WTC11 (cell line): Measurements from ENCODE around the gene MYLK. TPM values are rescaled to one million over a fixed set of nuclear protein-coding genes. Genes with fewer than 3 reads are reported as not detected.

Experiments used
- ATAC-seq: fragments of 200-7000 bp; cut with Tn5 transposase; 2 replicates; pipeline ENCODE4 v1.10.0; 2021; ENCODE audit warnings: mild to moderate bottlenecking, moderate library complexity
- CTCF ChIA-PET: fragments of 300-600 bp; sonication (Branson Sonifier 250); formaldehyde crosslinking; loops from one replicate; lab custom pipeline; 2021; ENCODE audit warnings: antibody characterized with exemption; lab: Charles Lee
- POLR2A ChIA-PET: fragments of 350-600 bp; sonication (Branson Sonifier 250); formaldehyde crosslinking; loops from one replicate; lab custom pipeline; 2021; ENCODE audit warnings: antibody characterized with exemption; lab: Charles Lee
- DNase-seq: peaks from one replicate; pipeline ENCODE4 v3.0.0; 2021; ENCODE audit warnings: low spot score
- H3K27ac Mint-ChIP-seq: 2 replicates; pipeline ENCODE4 v1.8.0; 2021; ENCODE audit warnings: mixed read lengths
- H3K27me3 Mint-ChIP-seq: 2 replicates; pipeline ENCODE4 v1.8.0; 2021; ENCODE audit warnings: low read depth, mild to moderate bottlenecking, moderate library complexity, mixed read lengths
- H3K36me3 Mint-ChIP-seq: 2 replicates; pipeline ENCODE4 v1.8.0; 2021; ENCODE audit warnings: mixed read lengths
- H3K4me1 Mint-ChIP-seq: 2 replicates; pipeline ENCODE4 v1.8.0; 2022; ENCODE audit warnings: mixed read lengths
- H3K4me3 Mint-ChIP-seq: 2 replicates; pipeline ENCODE4 v1.8.0; 2021; ENCODE audit warnings: mild to moderate bottlenecking, moderate library complexity, mixed read lengths
- H3K9me3 Mint-ChIP-seq: 2 replicates; pipeline ENCODE4 v1.8.0; 2021; ENCODE audit warnings: mixed read lengths
- JUN ChIP-seq: sonication (generic); formaldehyde crosslinking; IDR thresholded peaks from 2 replicates; pipeline ENCODE4 v1.8.0; 2023; ENCODE audit warnings: mild to moderate bottlenecking, missing genetic modification reagents
- NR2C2 ChIP-seq: sonication (generic); formaldehyde crosslinking; IDR thresholded peaks from 2 replicates; pipeline ENCODE4 v1.8.0; 2022; ENCODE audit warnings: mild to moderate bottlenecking, missing genetic modification reagents
- OVOL2 ChIP-seq: fragments of 250-450 bp; sonication (Bioruptor Pico); IDR thresholded peaks from 2 replicates; pipeline ENCODE4 v1.9.0; 2021; ENCODE audit warnings: mild to moderate bottlenecking, borderline replicate concordance
- RELA ChIP-seq: sonication (generic); formaldehyde crosslinking; IDR thresholded peaks from 2 replicates; pipeline ENCODE4 v1.8.1; 2022; ENCODE audit warnings: missing genetic modification reagents, mild to moderate bottlenecking, borderline replicate concordance
- ZNF219 ChIP-seq: sonication (generic); formaldehyde crosslinking; IDR thresholded peaks from 2 replicates; pipeline ENCODE4 v1.8.0; 2023; ENCODE audit warnings: missing genetic modification reagents, mild to moderate bottlenecking, borderline replicate concordance
- ZNF532 ChIP-seq: fragments of 250-450 bp; sonication (Bioruptor Pico); IDR thresholded peaks from 2 replicates; pipeline ENCODE4 v1.9.0; 2021; ENCODE audit warnings: mild to moderate bottlenecking, borderline replicate concordance
- ZSCAN18 ChIP-seq: fragments of 250-450 bp; sonication (Bioruptor Pico); IDR thresholded peaks from 2 replicates; pipeline ENCODE4 v2.1.2; 2022; ENCODE audit warnings: mild to moderate bottlenecking, moderate library complexity
- total RNA-seq: library from RNA; stranded (reverse); gene quantifications from 3 replicates; pipeline ENCODE4 v1.2.3, GENCODE V29; 2021
- TF ChIP-seq, protein P1 (sequence below): sonication (generic); formaldehyde crosslinking; IDR thresholded peaks from 2 replicates; pipeline ENCODE4 v1.8.0; 2022; ENCODE audit warnings: mild to moderate bottlenecking, missing genetic modification reagents
- TF ChIP-seq, protein P2 (sequence below): sonication (generic); formaldehyde crosslinking; IDR thresholded peaks from 2 replicates; pipeline ENCODE4 v1.8.1; 2022; ENCODE audit warnings: low read depth, mild to moderate bottlenecking, moderate library complexity, missing genetic modification reagents, borderline replicate concordance
- TF ChIP-seq, protein P3 (sequence below): fragments of 250-450 bp; sonication (Bioruptor Pico); IDR thresholded peaks from 2 replicates; pipeline ENCODE4 v1.9.0; 2021; ENCODE audit warnings: mild to moderate bottlenecking

Gene MYLK
- total RNA-seq, 1 experiment from 2014 or later = 10.4 TPM

GRCh38 chr3:123767009-123767372, 117.1 kb downstream of the MYLK start (continued):
- no peak for TF ChIP-seq ZNF532 (CRISPR knock-in tag)

- ATAC-seq (peak; percentile 87), DNase-seq (no peak)
- Mint-ChIP-seq H3K4me3 (no peak overlapping the region), H3K9me3 (no peaks in the 10 kb centered on the region), H3K36me3 (no peaks in the 10 kb centered on the region), H3K27me3 (no peaks in the 10 kb centered on the region), H3K27ac (no peak overlapping the region), H3K4me1 (peaks cover 14% of the 10 kb centered on the region)
- ChIA-PET CTCF (interaction anchor here (1.3 to 2.4 kb wide), 2 partner anchors 21 to 43 kb away, joined by 3 to 13 read pairs; no protein-coding TSS in a partner anchor), POLR2A (interaction anchor here (0.6 kb wide), 1 partner anchor 12 kb away, joined by 3 read pairs; no protein-coding TSS in a partner anchor)
- no peak for TF ChIP-seq ZNF219 (CRISPR knock-in tag)
- TF ChIP-seq, protein P1, sequence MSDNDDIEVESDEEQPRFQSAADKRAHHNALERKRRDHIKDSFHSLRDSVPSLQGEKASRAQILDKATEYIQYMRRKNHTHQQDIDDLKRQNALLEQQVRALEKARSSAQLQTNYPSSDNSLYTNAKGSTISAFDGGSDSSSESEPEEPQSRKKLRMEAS = 0 out of 2 replicates have a peak, but pooled peaks have one; percentile 30
Observed at GRCh38 chr3:123766193-123767008, 117.7 kb downstream of the MYLK start.

GRCh38 chr3:123765475-123766128, 118.5 kb downstream of the MYLK start:
- Mint-ChIP-seq H3K27me3 (no peaks in the 10 kb centered on the region), H3K4me1 (peaks cover 14% of the 10 kb centered on the region), H3K27ac (no peak overlapping the region), H3K9me3 (no peaks in the 10 kb centered on the region), H3K36me3 (no peaks in the 10 kb centered on the region), H3K4me3 (no peak overlapping the region)
- TF ChIP-seq, protein P2, sequence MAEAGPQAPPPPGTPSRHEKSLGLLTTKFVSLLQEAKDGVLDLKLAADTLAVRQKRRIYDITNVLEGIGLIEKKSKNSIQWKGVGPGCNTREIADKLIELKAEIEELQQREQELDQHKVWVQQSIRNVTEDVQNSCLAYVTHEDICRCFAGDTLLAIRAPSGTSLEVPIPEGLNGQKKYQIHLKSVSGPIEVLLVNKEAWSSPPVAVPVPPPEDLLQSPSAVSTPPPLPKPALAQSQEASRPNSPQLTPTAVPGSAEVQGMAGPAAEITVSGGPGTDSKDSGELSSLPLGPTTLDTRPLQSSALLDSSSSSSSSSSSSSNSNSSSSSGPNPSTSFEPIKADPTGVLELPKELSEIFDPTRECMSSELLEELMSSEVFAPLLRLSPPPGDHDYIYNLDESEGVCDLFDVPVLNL (CRISPR knock-in tag) = no peak
- TF ChIP-seq RELA (CRISPR knock-in tag) = no peak
- no peak for TF ChIP-seq NR2C2 (CRISPR knock-in tag)
- no peak for TF ChIP-seq JUN
- TF ChIP-seq, protein P3, sequence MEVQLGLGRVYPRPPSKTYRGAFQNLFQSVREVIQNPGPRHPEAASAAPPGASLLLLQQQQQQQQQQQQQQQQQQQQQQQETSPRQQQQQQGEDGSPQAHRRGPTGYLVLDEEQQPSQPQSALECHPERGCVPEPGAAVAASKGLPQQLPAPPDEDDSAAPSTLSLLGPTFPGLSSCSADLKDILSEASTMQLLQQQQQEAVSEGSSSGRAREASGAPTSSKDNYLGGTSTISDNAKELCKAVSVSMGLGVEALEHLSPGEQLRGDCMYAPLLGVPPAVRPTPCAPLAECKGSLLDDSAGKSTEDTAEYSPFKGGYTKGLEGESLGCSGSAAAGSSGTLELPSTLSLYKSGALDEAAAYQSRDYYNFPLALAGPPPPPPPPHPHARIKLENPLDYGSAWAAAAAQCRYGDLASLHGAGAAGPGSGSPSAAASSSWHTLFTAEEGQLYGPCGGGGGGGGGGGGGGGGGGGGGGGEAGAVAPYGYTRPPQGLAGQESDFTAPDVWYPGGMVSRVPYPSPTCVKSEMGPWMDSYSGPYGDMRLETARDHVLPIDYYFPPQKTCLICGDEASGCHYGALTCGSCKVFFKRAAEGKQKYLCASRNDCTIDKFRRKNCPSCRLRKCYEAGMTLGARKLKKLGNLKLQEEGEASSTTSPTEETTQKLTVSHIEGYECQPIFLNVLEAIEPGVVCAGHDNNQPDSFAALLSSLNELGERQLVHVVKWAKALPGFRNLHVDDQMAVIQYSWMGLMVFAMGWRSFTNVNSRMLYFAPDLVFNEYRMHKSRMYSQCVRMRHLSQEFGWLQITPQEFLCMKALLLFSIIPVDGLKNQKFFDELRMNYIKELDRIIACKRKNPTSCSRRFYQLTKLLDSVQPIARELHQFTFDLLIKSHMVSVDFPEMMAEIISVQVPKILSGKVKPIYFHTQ (CRISPR knock-in tag) = no peak
- TF ChIP-seq OVOL2 = no peak
- no peak for TF ChIP-seq ZSCAN18 (CRISPR knock-in tag)
- no peak for TF ChIP-seq ZNF532 (CRISPR knock-in tag)
- ATAC-seq (no peak), DNase-seq (no peak)
- CTCF ChIA-PET = interaction anchor here (2.4 kb wide), 1 partner anchor 42 kb away, joined by 13 read pairs; no protein-coding TSS in a partner anchor
- POLR2A ChIA-PET = no interaction called here
